Liver (tissue), 9 donors: ENCODE data around the gene GALNT16. TPM values are rescaled to one million over a fixed set of nuclear protein-coding genes. Genes with fewer than 3 reads are reported as not detected.

Source experiments
- DNase-seq: peaks from one replicate; pipeline ENCODE4 v3.0.0-alpha.2; 2017; ENCODE audit warnings: low spot score
- H3K27ac ChIP-seq, 2 donors: one replicate each; pipeline ENCODE4 v1.7.0; 2013; ENCODE audit warnings: inconsistent platforms in 2 of 2, low read length in 2 of 2, control low read depth in 1 of 2, low read depth in 1 of 2, mild to moderate bottlenecking in 1 of 2
- H3K27me3 ChIP-seq, 4 donors: one replicate each; pipeline versions ENCODE4 v1.6.1 to v1.7.0; 2013; ENCODE audit warnings: low read length in 3 of 4, inconsistent platforms in 1 of 4, mild to moderate bottlenecking in 1 of 4, moderate library complexity in 1 of 4; ENCODE audit not compliant: control insufficient read depth in 4 of 4, insufficient read depth in 4 of 4
- H3K36me3 ChIP-seq, 4 donors: one replicate each; pipeline versions ENCODE4 v1.6.1 to v1.7.0; 2013; ENCODE audit warnings: low read length in 3 of 4, mild to moderate bottlenecking in 3 of 4, low read depth in 1 of 4, moderate library complexity in 1 of 4; ENCODE audit not compliant: control insufficient read depth in 4 of 4, insufficient read depth in 3 of 4
- H3K4me1 ChIP-seq, 4 donors: one replicate each; pipeline versions ENCODE4 v1.6.1 to v1.7.0; 2013; ENCODE audit warnings: low read length in 3 of 4, mild to moderate bottlenecking in 3 of 4, moderate library complexity in 1 of 4; ENCODE audit not compliant: control insufficient read depth in 4 of 4, insufficient read depth in 4 of 4
- H3K4me3 ChIP-seq, 3 donors: one replicate each; pipeline versions ENCODE4 v1.6.1 to v1.7.0; 2013; ENCODE audit warnings: low read length in 3 of 3, control low read depth in 1 of 3, low read depth in 1 of 3, mild to moderate bottlenecking in 1 of 3
- H3K9ac ChIP-seq, 2 donors: one replicate each; pipeline ENCODE4 v1.7.0; 2013; ENCODE audit warnings: low read length in 2 of 2, mild to moderate bottlenecking in 2 of 2, moderate library complexity in 2 of 2, control low read depth in 1 of 2, low read depth in 1 of 2
- H3K9me3 ChIP-seq, 4 donors: one replicate each; pipeline versions ENCODE4 v1.6.1 to v1.7.0; 2013; ENCODE audit warnings: low read length in 3 of 4; ENCODE audit not compliant: control insufficient read depth in 4 of 4
- EGR1 ChIP-seq, 2 donors: IDR thresholded peaks; 2 replicates each; pipeline ENCODE4 v1.6.1; 2016 to 2018; ENCODE audit warnings: antibody characterized with exemption in 2 of 2, low read depth in 2 of 2
- FOXA1 ChIP-seq: IDR thresholded peaks from 2 replicates; pipeline ENCODE4 v1.6.1; 2016; ENCODE audit warnings: antibody characterized with exemption
- FOXA2 ChIP-seq: IDR thresholded peaks from 2 replicates; pipeline ENCODE4 v1.6.1; 2016; ENCODE audit warnings: antibody characterized with exemption
- GABPA ChIP-seq, 2 donors: IDR thresholded peaks in 1 of 2; conservative IDR thresholded peaks in 1 of 2; 2 replicates each; pipeline ENCODE4 v1.6.1; 2016; ENCODE audit warnings: antibody characterized with exemption in 2 of 2, mild to moderate bottlenecking in 1 of 2, moderate library complexity in 1 of 2
- HNF4A ChIP-seq, 2 donors: conservative IDR thresholded peaks; 2 replicates each; pipeline ENCODE4 v1.6.1; 2016; ENCODE audit warnings: antibody characterized with exemption in 2 of 2, mild to moderate bottlenecking in 2 of 2
- HNF4G ChIP-seq: IDR thresholded peaks from 2 replicates; pipeline ENCODE4 v1.6.1; 2016; ENCODE audit warnings: antibody characterized with exemption
- JUND ChIP-seq, 2 donors: IDR thresholded peaks; 2 replicates each; pipeline ENCODE4 v1.6.1; 2016; ENCODE audit warnings: antibody characterized with exemption in 2 of 2
- NR2F2 ChIP-seq: IDR thresholded peaks from 2 replicates; pipeline ENCODE4 v1.6.1; 2016; ENCODE audit warnings: antibody characterized with exemption
- RAD21 ChIP-seq, 2 donors: IDR thresholded peaks; 2 replicates each; pipeline ENCODE4 v1.6.1; 2016; ENCODE audit warnings: antibody characterized with exemption in 2 of 2, mild to moderate bottlenecking in 2 of 2
- RXRA ChIP-seq, 2 donors: IDR thresholded peaks; 2 replicates each; pipeline ENCODE4 v1.6.1; 2017 to 2018; ENCODE audit warnings: antibody characterized with exemption in 2 of 2, mild to moderate bottlenecking in 1 of 2
- SP1 ChIP-seq: IDR thresholded peaks from 2 replicates; pipeline ENCODE4 v1.6.1; 2018; ENCODE audit warnings: antibody characterized with exemption, mild to moderate bottlenecking
- TAF1 ChIP-seq: conservative IDR thresholded peaks from 2 replicates; pipeline ENCODE4 v1.6.1; 2016; ENCODE audit warnings: antibody characterized with exemption, mild to moderate bottlenecking
- YY1 ChIP-seq: IDR thresholded peaks from 2 replicates; pipeline ENCODE4 v1.6.1; 2016; ENCODE audit warnings: antibody characterized with exemption, mild to moderate bottlenecking
- WGBS: extraction: QIAGEN DNeasy Blood & Tissue Kit; methylation state at CpG from one replicate; pipeline ENCODE4 v1.1.7; 2013; 5-methylcytosine and 5-hydroxymethylcytosine counted together
- polyA plus RNA-seq, 2 donors: library from polyadenylated mRNA; stranded (reverse) in 1 of 2; unstranded in 1 of 2; fragments of 200-250 nt in 1 of 2; fragments of >200 nt in 1 of 2; fragmentation: Nextera tagmentation in 1 of 2; extraction: Ambion mirVana in 1 of 2; gene quantifications; one replicate each; pipeline versions ENCODE4 v1.2.1 to v1.2.3, GENCODE V29; 2013 to 2015
- total RNA-seq, 2 donors: library from RNA; depleted of rRNA; stranded (reverse); fragments of >200 nt; gene quantifications; one replicate each; pipeline ENCODE4 v1.2.3, GENCODE V29; 2014
- TF ChIP-seq, protein P1 (sequence below): fragments of 150-350 bp; IDR thresholded peaks from 2 replicates; pipeline ENCODE4 v1.5.1; 2017; ENCODE audit warnings: improper control_type of control experiment, low read depth, low read length; ENCODE audit not compliant: missing input control
- TF ChIP-seq, protein P2 (sequence below): IDR thresholded peaks from 2 replicates; pipeline ENCODE4 v1.6.1; 2016; ENCODE audit warnings: antibody characterized with exemption, mild to moderate bottlenecking
- TF ChIP-seq, protein P3 (sequence below): IDR thresholded peaks from 2 replicates; pipeline ENCODE4 v1.6.1; 2016; ENCODE audit warnings: antibody characterized with exemption
- TF ChIP-seq, protein P4 (sequence below): IDR thresholded peaks from 2 replicates; pipeline ENCODE4 v1.6.1; 2016; ENCODE audit warnings: antibody characterized with exemption
- TF ChIP-seq, protein P5 (sequence below): IDR thresholded peaks from 2 replicates; pipeline ENCODE4 v1.6.1; 2016; ENCODE audit warnings: antibody characterized with exemption
- donor health status: healthy.
- donor health status: healthy.
- donor health status: healthy.
- donor health status: healthy.
- donor health status: healthy.

The GALNT16 gene
- total and polyA plus RNA-seq, 4 donors, result 0.25 to 1.2 (median 0.71) TPM

DNA sequence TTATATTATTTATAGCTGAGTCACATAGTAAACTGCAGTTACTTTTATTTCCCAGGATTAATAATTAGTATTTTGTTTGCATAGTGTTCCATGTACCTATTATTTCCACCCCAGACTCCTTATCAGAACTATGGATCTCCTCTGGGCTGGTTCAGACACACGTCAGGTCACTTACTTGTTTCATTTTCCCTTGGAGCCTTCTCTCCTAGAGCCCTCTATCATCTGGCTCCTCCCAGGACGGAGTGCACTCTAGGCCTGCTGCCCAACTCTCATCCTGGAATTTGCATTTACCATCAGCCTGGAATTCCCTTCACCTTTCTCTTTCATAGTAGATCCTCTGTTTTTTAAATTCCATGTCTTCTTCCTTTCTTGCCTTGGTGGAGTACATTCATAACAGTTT lies 28.5 kb upstream of the GALNT16 start:
- Histone ChIP-seq H3K27ac (no peak overlapping the region), H3K4me3 (no peak overlapping the region), H3K9ac (no peak overlapping the region), H3K36me3 (peaks cover 2 to 34% (median 9%) of the 10 kb centered on the region in 4 donors), H3K27me3 (no peaks in the 10 kb centered on the region), H3K4me1 (no peaks in the 10 kb centered on the region), H3K9me3 (no peaks in the 10 kb centered on the region)
- TF ChIP-seq FOXA2 (no peak), NR2F2 (no peak), RAD21 (IDR thresholded peaks at IDR 0.05) (no peak), EGR1 (IDR thresholded peaks at IDR 0.05; ENCODE audit: low read depth in 2 of 2) (no peak)
- 49% methylated on average over 2 of the region's 2 CpGs for WGBS
- DNase-seq, result no peak

DNA sequence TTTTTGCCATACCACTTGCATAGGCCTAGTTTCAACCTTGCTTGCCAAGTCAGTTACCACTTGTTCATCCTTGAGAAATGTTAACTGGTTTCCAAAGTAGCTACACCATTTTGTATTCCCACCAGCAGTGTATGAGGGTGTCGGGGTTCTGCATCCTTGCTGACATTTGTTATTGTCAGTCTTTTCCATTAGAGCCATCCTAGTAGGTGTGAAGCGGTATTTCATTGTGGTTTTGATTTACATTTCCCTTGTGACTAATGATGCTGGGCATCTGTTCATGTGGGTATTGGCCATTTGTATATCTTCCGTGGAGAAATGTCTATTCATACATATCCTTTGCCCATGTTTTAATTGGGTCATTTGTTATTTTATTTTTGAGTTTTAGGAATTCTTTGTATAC lies 27.6 kb upstream of the GALNT16 start:
- 95% methylated on average over 3 of the region's 3 CpGs for WGBS
- Histone ChIP-seq H3K9me3 (no peaks in the 10 kb centered on the region), H3K4me1 (no peaks in the 10 kb centered on the region), H3K36me3 (peaks cover 4 to 43% (median 16%) of the 10 kb centered on the region in 4 donors), H3K9ac (no peak overlapping the region), H3K27ac (no peak overlapping the region), H3K27me3 (no peaks in the 10 kb centered on the region), H3K4me3 (no peak overlapping the region)
- no peak for DNase-seq
- no peak for TF ChIP-seq RXRA (IDR thresholded peaks at IDR 0.05)

DNA sequence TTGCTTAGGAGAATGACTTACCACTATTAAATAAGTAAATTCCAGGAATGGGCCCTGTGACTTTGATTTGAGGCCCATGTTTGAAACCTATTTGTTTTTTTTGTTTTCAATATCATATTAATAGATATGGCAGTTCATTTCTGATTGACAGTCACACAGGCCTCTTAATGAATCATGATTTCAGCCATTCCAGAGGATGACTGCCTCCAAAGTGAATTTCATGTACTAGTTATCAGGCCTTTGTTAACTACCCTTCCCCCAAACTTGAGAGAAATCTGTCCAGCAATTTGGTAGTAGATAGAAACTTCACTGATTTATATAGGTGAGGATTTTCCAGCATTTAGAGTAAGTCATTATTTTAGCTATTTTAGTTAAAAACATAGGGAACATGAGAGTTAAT lies 25.9 kb upstream of the GALNT16 start:
- H3K9ac ChIP-seq, result no peak overlapping the region
- H3K9me3 ChIP-seq, result no peaks in the 10 kb centered on the region
- no peak overlapping the region for H3K4me3 ChIP-seq
- peaks cover 7 to 53% (median 27%) of the 10 kb centered on the region in 4 donors for H3K36me3 ChIP-seq
- TF ChIP-seq SP1, result no peak
- TF ChIP-seq, protein P1, sequence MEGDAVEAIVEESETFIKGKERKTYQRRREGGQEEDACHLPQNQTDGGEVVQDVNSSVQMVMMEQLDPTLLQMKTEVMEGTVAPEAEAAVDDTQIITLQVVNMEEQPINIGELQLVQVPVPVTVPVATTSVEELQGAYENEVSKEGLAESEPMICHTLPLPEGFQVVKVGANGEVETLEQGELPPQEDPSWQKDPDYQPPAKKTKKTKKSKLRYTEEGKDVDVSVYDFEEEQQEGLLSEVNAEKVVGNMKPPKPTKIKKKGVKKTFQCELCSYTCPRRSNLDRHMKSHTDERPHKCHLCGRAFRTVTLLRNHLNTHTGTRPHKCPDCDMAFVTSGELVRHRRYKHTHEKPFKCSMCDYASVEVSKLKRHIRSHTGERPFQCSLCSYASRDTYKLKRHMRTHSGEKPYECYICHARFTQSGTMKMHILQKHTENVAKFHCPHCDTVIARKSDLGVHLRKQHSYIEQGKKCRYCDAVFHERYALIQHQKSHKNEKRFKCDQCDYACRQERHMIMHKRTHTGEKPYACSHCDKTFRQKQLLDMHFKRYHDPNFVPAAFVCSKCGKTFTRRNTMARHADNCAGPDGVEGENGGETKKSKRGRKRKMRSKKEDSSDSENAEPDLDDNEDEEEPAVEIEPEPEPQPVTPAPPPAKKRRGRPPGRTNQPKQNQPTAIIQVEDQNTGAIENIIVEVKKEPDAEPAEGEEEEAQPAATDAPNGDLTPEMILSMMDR, result no peak
- TF ChIP-seq JUND (IDR thresholded peaks at IDR 0.05), result no peak
- no peak for TF ChIP-seq HNF4A (conservative IDR thresholded peaks at IDR 0.05)
- no peak for TF ChIP-seq RXRA (IDR thresholded peaks at IDR 0.05)
- no peak for TF ChIP-seq TAF1
- TF ChIP-seq, protein P2, sequence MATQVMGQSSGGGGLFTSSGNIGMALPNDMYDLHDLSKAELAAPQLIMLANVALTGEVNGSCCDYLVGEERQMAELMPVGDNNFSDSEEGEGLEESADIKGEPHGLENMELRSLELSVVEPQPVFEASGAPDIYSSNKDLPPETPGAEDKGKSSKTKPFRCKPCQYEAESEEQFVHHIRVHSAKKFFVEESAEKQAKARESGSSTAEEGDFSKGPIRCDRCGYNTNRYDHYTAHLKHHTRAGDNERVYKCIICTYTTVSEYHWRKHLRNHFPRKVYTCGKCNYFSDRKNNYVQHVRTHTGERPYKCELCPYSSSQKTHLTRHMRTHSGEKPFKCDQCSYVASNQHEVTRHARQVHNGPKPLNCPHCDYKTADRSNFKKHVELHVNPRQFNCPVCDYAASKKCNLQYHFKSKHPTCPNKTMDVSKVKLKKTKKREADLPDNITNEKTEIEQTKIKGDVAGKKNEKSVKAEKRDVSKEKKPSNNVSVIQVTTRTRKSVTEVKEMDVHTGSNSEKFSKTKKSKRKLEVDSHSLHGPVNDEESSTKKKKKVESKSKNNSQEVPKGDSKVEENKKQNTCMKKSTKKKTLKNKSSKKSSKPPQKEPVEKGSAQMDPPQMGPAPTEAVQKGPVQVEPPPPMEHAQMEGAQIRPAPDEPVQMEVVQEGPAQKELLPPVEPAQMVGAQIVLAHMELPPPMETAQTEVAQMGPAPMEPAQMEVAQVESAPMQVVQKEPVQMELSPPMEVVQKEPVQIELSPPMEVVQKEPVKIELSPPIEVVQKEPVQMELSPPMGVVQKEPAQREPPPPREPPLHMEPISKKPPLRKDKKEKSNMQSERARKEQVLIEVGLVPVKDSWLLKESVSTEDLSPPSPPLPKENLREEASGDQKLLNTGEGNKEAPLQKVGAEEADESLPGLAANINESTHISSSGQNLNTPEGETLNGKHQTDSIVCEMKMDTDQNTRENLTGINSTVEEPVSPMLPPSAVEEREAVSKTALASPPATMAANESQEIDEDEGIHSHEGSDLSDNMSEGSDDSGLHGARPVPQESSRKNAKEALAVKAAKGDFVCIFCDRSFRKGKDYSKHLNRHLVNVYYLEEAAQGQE, result no peak
- TF ChIP-seq, protein P3, sequence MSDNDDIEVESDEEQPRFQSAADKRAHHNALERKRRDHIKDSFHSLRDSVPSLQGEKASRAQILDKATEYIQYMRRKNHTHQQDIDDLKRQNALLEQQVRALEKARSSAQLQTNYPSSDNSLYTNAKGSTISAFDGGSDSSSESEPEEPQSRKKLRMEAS, result no peak
- no peak for TF ChIP-seq NR2F2
- TF ChIP-seq FOXA1, result no peak
- no peak for TF ChIP-seq GABPA (IDR thresholded peaks at IDR 0.05 in 1 of 2, conservative IDR thresholded peaks at IDR 0.05 in 1 of 2)
- TF ChIP-seq, protein P4, sequence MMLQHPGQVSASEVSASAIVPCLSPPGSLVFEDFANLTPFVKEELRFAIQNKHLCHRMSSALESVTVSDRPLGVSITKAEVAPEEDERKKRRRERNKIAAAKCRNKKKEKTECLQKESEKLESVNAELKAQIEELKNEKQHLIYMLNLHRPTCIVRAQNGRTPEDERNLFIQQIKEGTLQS, result no peak
- TF ChIP-seq, protein P5, sequence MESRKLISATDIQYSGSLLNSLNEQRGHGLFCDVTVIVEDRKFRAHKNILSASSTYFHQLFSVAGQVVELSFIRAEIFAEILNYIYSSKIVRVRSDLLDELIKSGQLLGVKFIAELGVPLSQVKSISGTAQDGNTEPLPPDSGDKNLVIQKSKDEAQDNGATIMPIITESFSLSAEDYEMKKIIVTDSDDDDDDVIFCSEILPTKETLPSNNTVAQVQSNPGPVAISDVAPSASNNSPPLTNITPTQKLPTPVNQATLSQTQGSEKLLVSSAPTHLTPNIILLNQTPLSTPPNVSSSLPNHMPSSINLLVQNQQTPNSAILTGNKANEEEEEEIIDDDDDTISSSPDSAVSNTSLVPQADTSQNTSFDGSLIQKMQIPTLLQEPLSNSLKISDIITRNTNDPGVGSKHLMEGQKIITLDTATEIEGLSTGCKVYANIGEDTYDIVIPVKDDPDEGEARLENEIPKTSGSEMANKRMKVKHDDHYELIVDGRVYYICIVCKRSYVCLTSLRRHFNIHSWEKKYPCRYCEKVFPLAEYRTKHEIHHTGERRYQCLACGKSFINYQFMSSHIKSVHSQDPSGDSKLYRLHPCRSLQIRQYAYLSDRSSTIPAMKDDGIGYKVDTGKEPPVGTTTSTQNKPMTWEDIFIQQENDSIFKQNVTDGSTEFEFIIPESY, result no peak
- TF ChIP-seq FOXA2, result no peak
- TF ChIP-seq HNF4G, result no peak
- no peak for TF ChIP-seq YY1
- no peak for TF ChIP-seq RAD21 (IDR thresholded peaks at IDR 0.05)
- TF ChIP-seq EGR1 (IDR thresholded peaks at IDR 0.05; ENCODE audit: low read depth in 2 of 2), result no peak
- H3K27ac ChIP-seq, result no peak overlapping the region
- no peak for DNase-seq
- no peaks in the 10 kb centered on the region for H3K4me1 ChIP-seq
- H3K27me3 ChIP-seq, result no peaks in the 10 kb centered on the region
